Endothelial cell (in vitro differentiated cells): ENCODE results near the gene ITPRIPL2. TPM values are rescaled to one million over a fixed set of nuclear protein-coding genes. Genes with fewer than 3 reads are reported as not detected.

ENCODE experiments used
- DNase-seq: peaks from one replicate; pipeline ENCODE4 v3.0.0; 2021; ENCODE audit warnings: low spot score
- H3K27ac Mint-ChIP-seq: one replicate; pipeline ENCODE4 v1.8.0; 2021; ENCODE audit warnings: mixed read lengths, inconsistent platforms; ENCODE audit not compliant: unreplicated experiment
- H3K27me3 Mint-ChIP-seq: one replicate; pipeline ENCODE4 v1.8.0; 2021; ENCODE audit warnings: mild to moderate bottlenecking, moderate library complexity, mixed read lengths, inconsistent platforms; ENCODE audit not compliant: unreplicated experiment
- H3K36me3 Mint-ChIP-seq: one replicate; pipeline ENCODE4 v1.8.0; 2021; ENCODE audit warnings: mild to moderate bottlenecking, low read depth, mixed read lengths, inconsistent platforms; ENCODE audit not compliant: unreplicated experiment
- H3K4me1 Mint-ChIP-seq: one replicate; pipeline ENCODE4 v1.8.0; 2021; ENCODE audit warnings: mild to moderate bottlenecking, mixed read lengths, inconsistent platforms; ENCODE audit not compliant: unreplicated experiment
- H3K4me3 Mint-ChIP-seq: one replicate; pipeline ENCODE4 v1.8.0; 2021; ENCODE audit warnings: mild to moderate bottlenecking, mixed read lengths, inconsistent platforms; ENCODE audit not compliant: unreplicated experiment
- H3K9me3 Mint-ChIP-seq: one replicate; pipeline ENCODE4 v1.8.0; 2021; ENCODE audit warnings: mixed read lengths, inconsistent platforms; ENCODE audit not compliant: unreplicated experiment
- CTCF ChIP-seq: fragments of 200-600 bp; sonication (generic); IDR thresholded peaks from one replicate; pipeline ENCODE4 v1.5.0; 2021; ENCODE audit warnings: antibody characterized with exemption; ENCODE audit not compliant: unreplicated experiment
- total RNA-seq: library from RNA; stranded (reverse); fragmentation: NEBNext Ultra II Directional; extraction: Animal tissue kit (Norgen Biotek cat#: 25700); gene quantifications from one replicate; pipeline ENCODE4 v1.2.1, GENCODE V29; 2021; ENCODE audit not compliant: unreplicated experiment

ITPRIPL2 gene
- total RNA-seq, 1 donor from 2014 or later: 65.1 TPM

DNA sequence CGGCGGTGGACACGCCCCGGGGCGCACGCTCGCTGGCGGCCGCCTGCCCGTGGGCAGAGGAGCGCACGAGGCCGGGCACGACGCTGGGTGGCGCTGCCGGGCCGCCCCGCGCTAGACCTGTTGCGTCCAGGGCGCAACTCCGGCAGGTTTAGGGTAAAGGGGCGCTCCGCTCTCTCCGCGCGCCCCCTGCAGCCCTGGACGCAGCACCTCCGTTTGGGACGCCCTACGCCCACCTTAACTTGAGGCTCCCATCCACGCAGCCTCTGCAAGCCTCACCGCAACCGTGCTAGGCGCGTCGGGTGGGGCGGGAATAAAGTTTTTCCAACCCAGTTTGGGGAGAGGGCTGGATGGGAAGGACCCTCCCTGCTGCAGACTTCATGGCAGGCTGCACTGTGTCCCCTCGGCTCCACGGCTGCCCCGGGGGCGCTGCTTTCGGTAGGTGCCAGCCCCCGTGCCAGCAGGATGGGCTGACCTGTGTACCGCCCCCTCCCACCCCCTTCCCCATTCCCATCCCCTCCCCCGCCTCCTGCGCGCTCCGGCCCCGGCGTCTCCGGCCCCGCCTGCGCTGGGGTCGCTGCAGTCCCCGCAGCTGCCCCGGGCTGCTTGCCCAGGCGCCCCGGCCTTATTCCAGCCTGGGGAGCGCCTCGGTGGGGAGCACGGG is 54.1 kb downstream of the ITPRIPL2 start, which contains the start of gene SYT17:
Gene SYT17 (plus strand): TSS at position 531 of the 661 bp plus-strand sequence. CDS start 407 bp downstream, outside the sequence.
- DNase-seq: peak; percentile 87
- Mint-ChIP-seq H3K27ac (no peak within 1 kb of the TSS), H3K4me3 (peak within 1 kb of the TSS; percentile 87), H3K27me3 (peaks cover 7% of the 10 kb centered on the region), H3K4me1 (peaks cover 7% of the 10 kb centered on the region), H3K9me3 (no peaks in the 10 kb centered on the region), H3K36me3 (no peaks in the 10 kb centered on the region)
- peak; percentile 69 for TF ChIP-seq CTCF

- DNase-seq: peak; percentile 18
- Mint-ChIP-seq H3K36me3 (no peaks in the 10 kb centered on the region), H3K9me3 (no peaks in the 10 kb centered on the region), H3K27ac (no peak overlapping the region), H3K4me3 (peak overlapping the region; percentile 87), H3K4me1 (peaks cover 7% of the 10 kb centered on the region), H3K27me3 (peaks cover 8% of the 10 kb centered on the region)
- no peak for TF ChIP-seq CTCF
Observed at GRCh38 chr16:19168371-19169081, 54.8 kb downstream of the ITPRIPL2 start.

GRCh38 chr16:19169082-19169639 is 55.4 kb downstream of the ITPRIPL2 start:
- no peak for DNase-seq
- no peak for TF ChIP-seq CTCF
- H3K27ac Mint-ChIP-seq: no peak overlapping the region

GRCh38 chr16:19170043-19170655 is 56.4 kb downstream of the ITPRIPL2 start:
- H3K27ac Mint-ChIP-seq: no peak overlapping the region
- peaks cover 7% of the 10 kb centered on the region for H3K4me1 Mint-ChIP-seq
- TF ChIP-seq CTCF: no peak
- peaks cover 8% of the 10 kb centered on the region for H3K27me3 Mint-ChIP-seq
- no peak for DNase-seq
- peak overlapping the region; percentile 87 for H3K4me3 Mint-ChIP-seq
- peaks cover 9% of the 10 kb centered on the region for H3K36me3 Mint-ChIP-seq
- no peaks in the 10 kb centered on the region for H3K9me3 Mint-ChIP-seq

More at GRCh38 chr16:19169082-19169639, 55.4 kb downstream of the ITPRIPL2 start:
- Mint-ChIP-seq H3K4me1 (peaks cover 7% of the 10 kb centered on the region), H3K4me3 (peak overlapping the region; percentile 87), H3K36me3 (peaks cover 4% of the 10 kb centered on the region), H3K27me3 (peaks cover 8% of the 10 kb centered on the region), H3K9me3 (no peaks in the 10 kb centered on the region)

Other genes with a start within 250 kb of the ITPRIPL2 start
- 70.1 TPM for gene SMG1, start 187.6 kb upstream of the ITPRIPL2 start, total RNA-seq
- 16.9 TPM for gene TMC7, start 130.0 kb upstream of the ITPRIPL2 start, total RNA-seq
- gene COQ7, start 46.4 kb upstream of the ITPRIPL2 start, total RNA-seq: 15.3 TPM
- gene SYT17, start 54.3 kb downstream of the ITPRIPL2 start, total RNA-seq: 16.4 TPM
- gene CLEC19A, start 171.8 kb downstream of the ITPRIPL2 start, total RNA-seq: not detected